Subcutaneous adipose tissue (tissue), 4 donors: Measurements from ENCODE around the gene ZBTB20. TPM values are rescaled to one million over a fixed set of nuclear protein-coding genes. Genes with fewer than 3 reads are reported as not detected.

Source experiments
- total RNA-seq, 4 donors: library from RNA; depleted of rRNA; stranded (reverse); fragments of >200 nt; gene quantifications; one replicate each; pipeline ENCODE4 v1.1.0, GENCODE V29; 2016
- TF ChIP-seq, protein P1 (sequence below): fragments of 450-650 bp; IDR thresholded peaks from one replicate; pipeline ENCODE4 v1.5.1; 2016; ENCODE audit warnings: low read depth, mild to moderate bottlenecking, control low read depth, antibody characterized with exemption, moderate library complexity

Gene ZBTB20
- total RNA-seq, 4 donors from 2014 or later: 60.3 to 93.4 (median 69.1) TPM

- TF ChIP-seq, protein P1, sequence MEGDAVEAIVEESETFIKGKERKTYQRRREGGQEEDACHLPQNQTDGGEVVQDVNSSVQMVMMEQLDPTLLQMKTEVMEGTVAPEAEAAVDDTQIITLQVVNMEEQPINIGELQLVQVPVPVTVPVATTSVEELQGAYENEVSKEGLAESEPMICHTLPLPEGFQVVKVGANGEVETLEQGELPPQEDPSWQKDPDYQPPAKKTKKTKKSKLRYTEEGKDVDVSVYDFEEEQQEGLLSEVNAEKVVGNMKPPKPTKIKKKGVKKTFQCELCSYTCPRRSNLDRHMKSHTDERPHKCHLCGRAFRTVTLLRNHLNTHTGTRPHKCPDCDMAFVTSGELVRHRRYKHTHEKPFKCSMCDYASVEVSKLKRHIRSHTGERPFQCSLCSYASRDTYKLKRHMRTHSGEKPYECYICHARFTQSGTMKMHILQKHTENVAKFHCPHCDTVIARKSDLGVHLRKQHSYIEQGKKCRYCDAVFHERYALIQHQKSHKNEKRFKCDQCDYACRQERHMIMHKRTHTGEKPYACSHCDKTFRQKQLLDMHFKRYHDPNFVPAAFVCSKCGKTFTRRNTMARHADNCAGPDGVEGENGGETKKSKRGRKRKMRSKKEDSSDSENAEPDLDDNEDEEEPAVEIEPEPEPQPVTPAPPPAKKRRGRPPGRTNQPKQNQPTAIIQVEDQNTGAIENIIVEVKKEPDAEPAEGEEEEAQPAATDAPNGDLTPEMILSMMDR: no peak
These were observed 280.7 kb downstream of the ZBTB20 start for GRCh38 chr3:114866430-114866829.

- TF ChIP-seq, protein P1: no peak
These were observed 282.1 kb downstream of the ZBTB20 start for GRCh38 chr3:114864970-114865369.

- TF ChIP-seq, protein P1: no peak
These were observed 283.2 kb downstream of the ZBTB20 start for GRCh38 chr3:114863848-114864247.

GRCh38 chr3:114861666-114862065 is 285.4 kb downstream of the ZBTB20 start:
- TF ChIP-seq, protein P1: no peak

GRCh38 chr3:114860531-114860930 is 286.6 kb downstream of the ZBTB20 start:
- TF ChIP-seq, protein P1: no peak

GRCh38 chr3:114858329-114858728 is 288.8 kb downstream of the ZBTB20 start:
- TF ChIP-seq, protein P1: no peak

DNA sequence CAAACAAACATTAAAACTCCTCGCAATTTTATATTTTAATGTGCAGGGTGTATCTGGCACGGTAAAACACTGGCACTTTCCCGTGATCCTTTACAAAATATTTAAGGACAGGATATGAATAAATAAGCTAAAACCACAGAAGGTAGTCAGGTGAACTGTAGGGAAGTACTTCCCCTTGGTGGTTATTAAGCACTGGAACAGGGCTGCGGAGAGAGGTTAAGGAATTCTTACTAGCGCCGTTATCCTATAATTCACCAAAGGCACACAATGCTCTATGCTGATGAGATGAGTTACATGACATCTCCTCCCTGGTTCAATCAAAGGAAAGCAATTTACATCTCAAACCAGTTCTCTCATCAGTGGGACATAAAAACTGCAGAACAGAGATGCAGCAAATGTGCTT is 289.8 kb downstream of the ZBTB20 start:
- TF ChIP-seq, protein P1: no peak
